GM21367 (cell line): ENCODE data around the gene ANO1.
"Not testable (repeated sequence)": the region's sequence is repeated elsewhere in the genome, so short reads cannot be mapped to it uniquely, and the experiment has no call there.

Source experiments
- ATAC-seq: cut with Tn5 transposase; IDR thresholded peaks from one replicate; pipeline ENCODE4 v1.9.1; 2021; ENCODE audit not compliant: unreplicated experiment

Gene ANO1

DNA sequence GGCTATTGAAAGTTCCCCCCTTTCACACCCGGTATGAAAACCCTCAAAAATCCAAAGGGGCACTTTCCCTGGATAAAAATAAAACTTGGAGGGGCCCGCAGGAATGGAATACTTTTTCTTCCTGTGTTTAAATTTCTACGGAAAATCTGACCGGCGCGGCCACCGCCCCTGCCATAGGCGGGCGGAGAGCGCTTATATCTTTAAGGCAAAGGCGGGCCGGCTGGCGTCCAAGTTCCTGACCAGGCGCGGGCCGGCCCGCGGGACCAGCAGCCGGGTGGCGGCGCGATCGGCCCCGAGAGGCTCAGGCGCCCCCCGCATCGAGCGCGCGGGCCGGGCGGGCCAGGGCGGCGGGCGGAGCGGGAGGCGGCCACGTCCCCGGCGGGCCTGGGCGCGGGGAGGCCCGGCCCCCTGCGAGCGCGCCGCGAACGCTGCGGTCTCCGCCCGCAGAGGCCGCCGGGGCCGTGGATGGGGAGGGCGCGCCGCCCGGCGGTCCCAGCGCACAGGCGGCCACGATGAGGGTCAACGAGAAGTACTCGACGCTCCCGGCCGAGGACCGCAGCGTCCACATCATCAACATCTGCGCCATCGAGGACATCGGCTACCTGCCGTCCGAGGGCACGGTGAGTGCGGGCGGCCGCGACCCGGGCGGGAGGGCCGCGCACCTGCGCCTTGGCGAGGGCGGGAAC lies at the start of gene ANO1:
Gene ANO1 (plus strand): TSS at position 223 of the 686 bp plus-strand sequence. CDS start 290 bp downstream, at position 513.
- ATAC-seq: no peak

GRCh38 chr11:70029115-70029860 lies 48.8 kb upstream of the ANO1 start:
- ATAC-seq: no peak

GRCh38 chr11:70029861-70030380 lies 48.2 kb upstream of the ANO1 start:
- no peak for ATAC-seq

DNA sequence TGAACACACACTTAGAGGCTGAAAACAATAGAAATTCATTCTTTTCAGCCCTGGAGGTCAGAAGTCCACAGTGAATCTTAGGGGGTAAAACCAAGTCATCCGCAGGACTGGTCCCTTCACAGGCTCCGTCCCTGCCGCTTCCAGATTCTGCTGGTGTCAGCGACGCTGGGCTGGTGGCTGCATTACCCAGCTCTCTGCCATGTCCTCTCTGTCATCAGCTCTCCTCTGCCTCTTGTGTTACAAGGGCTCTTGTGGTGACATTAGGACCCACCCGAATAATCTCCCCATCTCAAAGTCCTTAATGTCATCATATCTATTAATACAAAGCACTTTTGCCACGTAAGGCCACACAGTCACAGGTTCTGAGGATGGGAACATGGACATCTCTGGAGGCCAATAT lies 47.7 kb upstream of the ANO1 start:
- ATAC-seq: no peak

DNA sequence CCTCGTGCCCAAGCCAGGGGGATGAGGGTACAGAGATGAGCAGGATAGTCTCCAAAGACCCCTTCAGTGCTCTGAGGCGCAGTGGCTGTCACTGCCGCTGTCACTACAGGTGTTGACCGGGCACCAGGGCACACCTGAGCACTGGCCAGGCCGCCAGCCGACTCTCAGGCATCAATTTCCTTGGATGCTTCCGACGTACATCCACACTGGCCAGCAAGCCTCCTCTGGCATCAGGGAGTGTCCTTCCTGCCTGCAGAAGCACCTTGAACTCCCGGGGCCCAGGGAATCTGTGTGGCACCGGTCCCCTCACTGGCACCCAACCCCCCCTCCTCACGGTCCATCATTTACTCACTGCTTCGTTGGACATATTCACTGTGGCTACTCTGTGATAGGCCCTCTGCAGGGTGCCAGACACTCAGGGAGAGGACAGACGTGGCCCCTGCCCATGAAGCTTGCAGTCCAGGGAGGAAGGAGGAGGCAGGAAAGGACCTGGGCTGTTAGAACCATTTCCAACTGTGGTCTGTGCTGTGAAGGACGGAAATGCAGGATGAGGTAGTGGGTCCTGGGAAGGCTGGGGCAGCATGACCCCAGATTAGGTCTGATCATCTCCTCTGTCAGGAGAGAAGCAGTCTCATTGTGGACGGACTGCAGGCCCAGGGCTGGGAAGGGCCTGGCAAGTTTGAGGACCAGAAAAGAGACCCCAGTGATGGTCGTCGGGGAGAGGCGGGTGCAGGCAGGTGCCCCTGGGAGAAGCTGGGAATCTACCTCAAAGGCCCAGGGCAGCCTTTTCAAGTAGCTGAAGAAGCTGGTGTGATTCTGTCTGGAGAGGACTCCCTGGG lies 46.3 kb upstream of the ANO1 start:
- no peak for ATAC-seq

- ATAC-seq: no peak
These were observed 45.7 kb upstream of the ANO1 start for GRCh38 chr11:70032470-70032795.

GRCh38 chr11:70032943-70033710 lies 45.0 kb upstream of the ANO1 start:
- ATAC-seq: no peak

DNA sequence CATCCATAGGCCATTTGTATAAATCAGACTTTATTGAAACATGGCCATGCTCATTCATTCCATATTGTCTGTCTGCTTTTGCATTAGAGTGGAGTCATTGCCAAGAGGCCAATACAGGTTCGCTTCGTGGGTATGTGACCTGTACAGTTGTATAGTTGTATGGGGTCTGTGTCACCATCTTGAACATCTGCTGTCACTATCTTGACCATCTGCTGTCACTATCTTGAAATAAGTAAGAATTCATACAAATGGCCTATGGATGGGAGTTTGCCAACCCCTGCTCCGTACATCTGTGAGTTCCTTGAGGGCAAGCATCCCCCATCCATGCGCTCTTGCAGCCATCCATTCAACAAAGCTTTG lies 44.4 kb upstream of the ANO1 start:
- ATAC-seq: no peak

- no peak for ATAC-seq
These were observed 43.3 kb upstream of the ANO1 start for GRCh38 chr11:70034740-70035365.

- not testable (repeated sequence) for ATAC-seq
These were observed 42.5 kb upstream of the ANO1 start for GRCh38 chr11:70035665-70036064.

- ATAC-seq: no peak
These were observed 40.9 kb upstream of the ANO1 start for GRCh38 chr11:70036971-70037882.

DNA sequence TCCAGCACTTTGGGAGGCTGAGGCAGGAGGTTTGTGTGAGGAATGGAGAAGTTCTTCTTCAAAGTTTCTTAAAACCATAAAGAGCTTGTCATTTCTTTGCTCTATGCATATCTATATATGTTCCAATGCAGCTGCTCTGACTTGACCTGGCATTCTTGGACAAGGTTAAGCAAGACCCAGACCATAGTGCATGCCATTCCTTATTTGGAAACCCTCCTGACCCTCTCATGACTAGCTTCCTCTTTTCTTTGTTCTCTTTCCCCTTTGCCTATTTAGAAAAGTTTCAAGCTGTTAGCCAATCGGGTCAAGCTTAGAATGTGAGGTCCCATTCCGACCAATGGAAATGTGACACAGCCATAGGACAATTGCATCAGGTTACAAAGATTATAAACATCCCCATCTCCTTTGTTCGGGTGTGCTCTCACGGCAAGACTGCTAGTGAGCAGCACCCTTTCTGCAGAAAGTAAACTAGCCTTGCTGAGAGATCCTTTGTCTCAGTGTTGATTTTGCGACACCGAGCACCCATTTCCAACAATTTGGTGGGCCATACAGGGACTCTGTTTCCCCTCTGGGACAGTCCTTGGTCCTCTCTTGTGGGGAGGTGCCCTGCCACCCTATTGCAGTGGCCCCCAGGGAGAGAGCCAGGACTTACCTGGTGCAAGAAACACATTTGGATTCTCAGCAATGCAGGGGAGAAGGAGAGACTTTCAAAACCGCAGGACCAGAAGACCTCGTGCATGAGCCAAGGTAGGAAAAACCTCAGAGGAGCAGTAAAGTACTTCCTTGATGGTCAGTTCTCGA lies 39.9 kb upstream of the ANO1 start:
- ATAC-seq: no peak

DNA sequence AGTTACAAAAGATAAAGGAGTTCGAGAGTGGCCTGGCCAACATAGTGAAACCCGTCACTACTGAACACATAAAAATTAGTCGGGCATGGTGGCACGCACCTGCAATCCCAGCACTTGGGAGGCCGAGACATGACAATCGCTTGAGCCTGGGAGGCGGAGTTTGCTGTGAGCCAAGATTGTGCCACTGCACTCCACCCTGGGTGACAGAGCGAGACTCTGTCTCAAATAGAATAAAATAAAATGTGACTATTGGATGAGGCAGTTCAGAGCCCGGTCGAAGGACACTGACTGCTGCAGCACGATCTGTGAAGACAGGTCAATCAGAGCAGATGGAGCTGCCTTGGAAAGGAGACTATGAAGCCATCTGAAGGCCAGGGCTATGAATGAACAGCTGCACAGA lies 37.7 kb upstream of the ANO1 start:
- no peak for ATAC-seq

- no peak for ATAC-seq
These were observed 37.1 kb upstream of the ANO1 start for GRCh38 chr11:70040869-70041501.

GRCh38 chr11:70043482-70043881 lies 34.6 kb upstream of the ANO1 start:
- ATAC-seq: no peak

GRCh38 chr11:70046089-70046488 lies 32.0 kb upstream of the ANO1 start:
- no peak for ATAC-seq

DNA sequence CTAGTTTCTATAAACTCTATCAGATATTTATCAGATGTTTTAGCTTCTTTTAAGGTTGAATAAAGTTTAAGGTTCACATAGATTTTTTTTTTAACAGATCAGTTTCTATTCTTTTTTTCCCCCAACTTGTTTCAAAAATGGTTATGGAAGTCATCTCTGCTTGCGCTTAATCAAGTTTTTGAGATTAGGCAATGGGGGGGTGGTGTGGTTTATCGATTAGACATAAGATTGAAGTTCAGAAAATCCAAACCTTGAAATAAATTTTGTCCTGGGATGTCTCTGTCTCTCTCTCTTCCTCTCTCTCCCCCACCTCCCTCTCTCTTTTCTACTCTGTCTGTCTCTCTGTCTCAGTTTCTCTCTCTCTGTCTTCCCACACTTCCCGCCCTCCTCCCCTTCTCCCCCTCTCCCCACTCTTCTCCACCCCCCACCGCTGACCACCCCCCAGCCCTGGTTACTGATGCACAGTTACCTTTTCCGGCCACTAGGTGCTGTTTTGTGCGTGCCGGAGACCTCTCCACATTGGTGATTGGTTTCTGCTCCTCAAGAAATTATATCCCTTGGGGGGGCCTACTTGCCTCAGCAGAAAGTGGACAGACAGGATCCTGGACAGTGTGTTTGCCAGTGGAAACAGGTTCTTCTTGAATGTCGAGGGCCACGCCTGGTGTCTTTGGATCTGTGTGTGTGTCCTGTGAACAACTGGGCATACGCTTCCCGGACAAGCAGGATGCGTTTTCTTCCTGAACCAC lies 29.7 kb upstream of the ANO1 start:
- ATAC-seq: no peak
